Measurements from ENCODE around the gene APAF1. TPM values are rescaled to one million over a fixed set of nuclear protein-coding genes. Genes with fewer than 3 reads are reported as not detected.

The APAF1 gene
- total RNA-seq, 1 experiment from 2014 or later = 10.1 TPM

GRCh38 chr12:98730412-98730811 lies 85.3 kb downstream of the APAF1 start:
- intact Hi-C loops (cut with micrococcal nuclease) = no loop called here
- no TSS peak for BruUV-seq (replicated peaks)
- ATAC-seq (no peak), DNase-seq (no peak)
- POLR2A ChIA-PET (ENCODE audit: unreplicated experiment) = no interaction called here
- Histone ChIP-seq H3F3A (ENCODE audit: low read length, unreplicated experiment) (no peaks in the 10 kb centered on the region), H3K79me2 (ENCODE audit: low read length) (no peaks in the 10 kb centered on the region), H3K9ac (ENCODE audit: low read length) (no peak overlapping the region), H3K36me3 (ENCODE audit: low read depth, low read length) (no peaks in the 10 kb centered on the region), H3K4me1 (ENCODE audit: insufficient read depth, low read length) (peaks cover 10% of the 10 kb centered on the region), H4K20me1 (ENCODE audit: low read length) (no peaks in the 10 kb centered on the region), H3K27me3 (ENCODE audit: low read length) (no peaks in the 10 kb centered on the region), H3K4me3 (ENCODE audit: low read length) (no peak overlapping the region), H3K27ac (ENCODE audit: low read length) (no peak overlapping the region), H3K9me2 (replicated peaks; ENCODE audit: low read length) (no peaks in the 10 kb centered on the region), H2AFZ (ENCODE audit: low read length) (no peak overlapping the region), H3K4me2 (ENCODE audit: low read length) (no peak overlapping the region), H3K9me3 (ENCODE audit: low read length) (no peaks in the 10 kb centered on the region)
- TF ChIP-seq, protein P1, sequence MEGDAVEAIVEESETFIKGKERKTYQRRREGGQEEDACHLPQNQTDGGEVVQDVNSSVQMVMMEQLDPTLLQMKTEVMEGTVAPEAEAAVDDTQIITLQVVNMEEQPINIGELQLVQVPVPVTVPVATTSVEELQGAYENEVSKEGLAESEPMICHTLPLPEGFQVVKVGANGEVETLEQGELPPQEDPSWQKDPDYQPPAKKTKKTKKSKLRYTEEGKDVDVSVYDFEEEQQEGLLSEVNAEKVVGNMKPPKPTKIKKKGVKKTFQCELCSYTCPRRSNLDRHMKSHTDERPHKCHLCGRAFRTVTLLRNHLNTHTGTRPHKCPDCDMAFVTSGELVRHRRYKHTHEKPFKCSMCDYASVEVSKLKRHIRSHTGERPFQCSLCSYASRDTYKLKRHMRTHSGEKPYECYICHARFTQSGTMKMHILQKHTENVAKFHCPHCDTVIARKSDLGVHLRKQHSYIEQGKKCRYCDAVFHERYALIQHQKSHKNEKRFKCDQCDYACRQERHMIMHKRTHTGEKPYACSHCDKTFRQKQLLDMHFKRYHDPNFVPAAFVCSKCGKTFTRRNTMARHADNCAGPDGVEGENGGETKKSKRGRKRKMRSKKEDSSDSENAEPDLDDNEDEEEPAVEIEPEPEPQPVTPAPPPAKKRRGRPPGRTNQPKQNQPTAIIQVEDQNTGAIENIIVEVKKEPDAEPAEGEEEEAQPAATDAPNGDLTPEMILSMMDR (conservative IDR thresholded peaks at IDR 0.05; ENCODE audit: low read depth, low read length) = no peak
- TF ChIP-seq EZH2 (IDR thresholded peaks at IDR 0.05; ENCODE audit: low read length, unreplicated experiment) = no peak
- TF ChIP-seq EZH2phosphoT487 (IDR thresholded peaks at IDR 0.05; ENCODE audit: borderline replicate concordance, low read length) = no peak
- CTCF ChIA-PET = no interaction called here

DNA sequence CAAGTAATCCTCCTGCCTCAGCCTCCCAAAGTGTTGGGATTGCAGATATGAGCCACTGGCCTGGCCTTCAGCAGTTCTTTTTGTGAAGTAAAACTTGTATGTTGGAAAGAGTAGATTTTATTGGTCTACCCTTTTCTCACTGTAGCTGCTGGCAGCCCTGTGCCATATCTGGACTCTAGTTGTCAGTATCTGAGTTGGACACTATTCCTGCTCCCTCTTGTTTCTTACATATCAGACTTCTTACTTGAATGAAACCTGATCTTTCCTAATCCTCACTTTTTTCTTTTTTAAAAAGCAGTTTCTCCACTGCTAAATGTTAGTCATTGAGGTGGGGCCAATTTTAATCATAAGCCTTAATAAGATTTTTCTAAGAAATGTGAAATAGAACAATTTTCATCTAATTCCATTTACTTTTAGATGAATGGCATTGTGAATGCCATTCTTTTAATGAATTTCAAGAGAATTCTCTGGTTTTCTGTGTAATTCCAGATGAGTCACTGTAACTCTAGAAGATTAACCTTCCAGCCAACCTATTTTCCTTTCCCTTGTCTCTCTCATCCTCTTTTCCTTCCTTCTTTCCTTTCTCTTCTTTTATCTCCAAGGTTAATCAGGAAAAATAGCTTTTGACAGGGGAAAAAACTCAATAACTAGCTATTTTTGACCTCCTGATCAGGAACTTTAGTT lies 88.7 kb downstream of the APAF1 start:
- BruUV-seq (replicated peaks) = no TSS peak
- TF ChIP-seq EZH2phosphoT487 (IDR thresholded peaks at IDR 0.05; ENCODE audit: borderline replicate concordance, low read length) (no peak), EZH2 (IDR thresholded peaks at IDR 0.05; ENCODE audit: low read length, unreplicated experiment) (no peak)
- TF ChIP-seq, protein P1 (conservative IDR thresholded peaks at IDR 0.05; ENCODE audit: low read depth, low read length) = no peak
- Histone ChIP-seq H3K36me3 (ENCODE audit: low read depth, low read length) (no peaks in the 10 kb centered on the region), H2AFZ (ENCODE audit: low read length) (no peak overlapping the region), H3K9ac (ENCODE audit: low read length) (no peak overlapping the region), H3K9me2 (replicated peaks; ENCODE audit: low read length) (no peaks in the 10 kb centered on the region), H3K79me2 (ENCODE audit: low read length) (no peaks in the 10 kb centered on the region), H3K4me1 (ENCODE audit: insufficient read depth, low read length) (peaks cover 17% of the 10 kb centered on the region), H3K27ac (ENCODE audit: low read length) (no peak overlapping the region), H3K4me2 (ENCODE audit: low read length) (no peak overlapping the region), H3K9me3 (ENCODE audit: low read length) (no peaks in the 10 kb centered on the region), H3K4me3 (ENCODE audit: low read length) (no peak overlapping the region), H3F3A (ENCODE audit: low read length, unreplicated experiment) (no peaks in the 10 kb centered on the region), H4K20me1 (ENCODE audit: low read length) (no peaks in the 10 kb centered on the region), H3K27me3 (ENCODE audit: low read length) (no peaks in the 10 kb centered on the region)
- ATAC-seq (peak; percentile 56), DNase-seq (peak; percentile 26)
- intact Hi-C loops (cut with micrococcal nuclease) = no loop called here
- ChIA-PET CTCF (no interaction called here), POLR2A (ENCODE audit: unreplicated experiment) (interaction anchor here (0.6 kb wide), 1 partner anchor 112 kb away, joined by 23 read pairs; no protein-coding TSS in a partner anchor)

- Histone ChIP-seq H3K4me2 (ENCODE audit: low read length) (no peak overlapping the region), H2AFZ (ENCODE audit: low read length) (no peak overlapping the region), H3K4me1 (ENCODE audit: insufficient read depth, low read length) (peaks cover 22% of the 10 kb centered on the region), H3F3A (ENCODE audit: low read length, unreplicated experiment) (no peaks in the 10 kb centered on the region), H3K9ac (ENCODE audit: low read length) (no peak overlapping the region), H3K9me2 (replicated peaks; ENCODE audit: low read length) (no peaks in the 10 kb centered on the region), H4K20me1 (ENCODE audit: low read length) (no peaks in the 10 kb centered on the region), H3K27ac (ENCODE audit: low read length) (no peak overlapping the region), H3K79me2 (ENCODE audit: low read length) (no peaks in the 10 kb centered on the region), H3K36me3 (ENCODE audit: low read depth, low read length) (no peaks in the 10 kb centered on the region), H3K4me3 (ENCODE audit: low read length) (no peak overlapping the region), H3K27me3 (ENCODE audit: low read length) (no peaks in the 10 kb centered on the region), H3K9me3 (ENCODE audit: low read length) (no peaks in the 10 kb centered on the region)
- ChIA-PET POLR2A (ENCODE audit: unreplicated experiment) (no interaction called here), CTCF (no interaction called here)
- TF ChIP-seq, protein P1 (conservative IDR thresholded peaks at IDR 0.05; ENCODE audit: low read depth, low read length) = no peak
- no peak for TF ChIP-seq EZH2 (IDR thresholded peaks at IDR 0.05; ENCODE audit: low read length, unreplicated experiment)
- no peak for TF ChIP-seq EZH2phosphoT487 (IDR thresholded peaks at IDR 0.05; ENCODE audit: borderline replicate concordance, low read length)
- DNase-seq = no peak
- intact Hi-C loops (cut with micrococcal nuclease) = loop anchor here (5.0 kb wide), 1 partner anchor 34 kb away; no protein-coding TSS in a partner anchor
- BruUV-seq (replicated peaks) = no TSS peak
- ATAC-seq = no peak
Measured at GRCh38 chr12:98735821-98736220, 90.7 kb downstream of the APAF1 start.
